Astrocyte of the spinal cord (primary cell): Measurements from ENCODE around the gene SRCAP.

Source experiments
- DNase-seq: peaks from one replicate; pipeline ENCODE4 v3.0.0; 2011; ENCODE audit warnings: low read depth, low spot score
- H3K4me3 ChIP-seq: 2 replicates; pipeline ENCODE4 v1.5.1; 2011; ENCODE audit warnings: low read depth, mild to moderate bottlenecking, low read length, moderate library complexity
- in situ Hi-C: cut with HindIII; loops from 2 replicates; pipeline ENCODE4 v1.10.0; 2017; ENCODE audit warnings: low sequenced_read_pairs
- TF ChIP-seq, protein P1 (sequence below): IDR thresholded peaks from 2 replicates; pipeline ENCODE4 v1.5.1; 2012; ENCODE audit warnings: low read depth, mild to moderate bottlenecking, low read length, inconsistent platforms

SRCAP gene

DNA sequence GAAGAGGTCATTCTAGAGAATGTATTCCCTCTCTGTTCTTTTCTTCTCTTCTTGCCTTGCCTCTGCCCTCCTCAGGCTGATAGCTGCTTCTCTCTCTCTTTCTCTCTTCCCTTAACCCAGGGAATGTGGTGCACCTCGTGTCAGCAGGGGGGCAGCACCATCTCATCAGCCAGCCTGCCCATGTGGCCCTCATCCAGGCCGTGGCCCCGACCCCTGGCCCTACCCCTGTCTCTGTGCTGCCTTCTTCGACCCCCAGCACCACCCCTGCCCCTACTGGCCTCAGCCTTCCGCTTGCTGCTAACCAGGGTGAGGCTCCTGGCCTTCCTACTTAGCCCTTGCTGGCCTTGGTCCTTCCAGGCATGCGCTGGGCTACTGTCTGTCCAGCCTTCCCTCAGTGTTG lies 23.5 kb downstream of the SRCAP start:
- TF ChIP-seq, protein P1, sequence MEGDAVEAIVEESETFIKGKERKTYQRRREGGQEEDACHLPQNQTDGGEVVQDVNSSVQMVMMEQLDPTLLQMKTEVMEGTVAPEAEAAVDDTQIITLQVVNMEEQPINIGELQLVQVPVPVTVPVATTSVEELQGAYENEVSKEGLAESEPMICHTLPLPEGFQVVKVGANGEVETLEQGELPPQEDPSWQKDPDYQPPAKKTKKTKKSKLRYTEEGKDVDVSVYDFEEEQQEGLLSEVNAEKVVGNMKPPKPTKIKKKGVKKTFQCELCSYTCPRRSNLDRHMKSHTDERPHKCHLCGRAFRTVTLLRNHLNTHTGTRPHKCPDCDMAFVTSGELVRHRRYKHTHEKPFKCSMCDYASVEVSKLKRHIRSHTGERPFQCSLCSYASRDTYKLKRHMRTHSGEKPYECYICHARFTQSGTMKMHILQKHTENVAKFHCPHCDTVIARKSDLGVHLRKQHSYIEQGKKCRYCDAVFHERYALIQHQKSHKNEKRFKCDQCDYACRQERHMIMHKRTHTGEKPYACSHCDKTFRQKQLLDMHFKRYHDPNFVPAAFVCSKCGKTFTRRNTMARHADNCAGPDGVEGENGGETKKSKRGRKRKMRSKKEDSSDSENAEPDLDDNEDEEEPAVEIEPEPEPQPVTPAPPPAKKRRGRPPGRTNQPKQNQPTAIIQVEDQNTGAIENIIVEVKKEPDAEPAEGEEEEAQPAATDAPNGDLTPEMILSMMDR = no peak
- no peak for DNase-seq
- in situ Hi-C loops = no loop called here
- H3K4me3 ChIP-seq = no peak overlapping the region

DNA sequence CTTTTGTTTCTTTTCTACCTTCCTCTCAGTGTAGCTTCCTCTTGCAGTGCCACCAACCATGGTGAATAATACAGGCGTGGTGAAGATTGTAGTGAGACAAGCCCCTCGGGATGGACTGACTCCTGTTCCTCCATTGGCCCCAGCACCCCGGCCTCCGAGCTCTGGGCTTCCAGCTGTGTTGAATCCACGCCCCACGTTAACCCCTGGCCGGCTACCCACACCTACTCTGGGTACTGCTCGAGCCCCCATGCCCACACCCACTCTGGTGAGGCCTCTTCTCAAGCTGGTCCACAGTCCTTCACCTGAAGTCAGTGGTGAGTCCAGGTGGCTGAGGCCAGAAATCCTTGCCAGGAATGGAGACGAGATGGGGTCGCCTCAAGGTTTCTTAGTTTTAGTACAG lies 23.9 kb downstream of the SRCAP start:
- in situ Hi-C loops = no loop called here
- no peak overlapping the region for H3K4me3 ChIP-seq
- no peak for DNase-seq
- TF ChIP-seq, protein P1 = no peak

DNA sequence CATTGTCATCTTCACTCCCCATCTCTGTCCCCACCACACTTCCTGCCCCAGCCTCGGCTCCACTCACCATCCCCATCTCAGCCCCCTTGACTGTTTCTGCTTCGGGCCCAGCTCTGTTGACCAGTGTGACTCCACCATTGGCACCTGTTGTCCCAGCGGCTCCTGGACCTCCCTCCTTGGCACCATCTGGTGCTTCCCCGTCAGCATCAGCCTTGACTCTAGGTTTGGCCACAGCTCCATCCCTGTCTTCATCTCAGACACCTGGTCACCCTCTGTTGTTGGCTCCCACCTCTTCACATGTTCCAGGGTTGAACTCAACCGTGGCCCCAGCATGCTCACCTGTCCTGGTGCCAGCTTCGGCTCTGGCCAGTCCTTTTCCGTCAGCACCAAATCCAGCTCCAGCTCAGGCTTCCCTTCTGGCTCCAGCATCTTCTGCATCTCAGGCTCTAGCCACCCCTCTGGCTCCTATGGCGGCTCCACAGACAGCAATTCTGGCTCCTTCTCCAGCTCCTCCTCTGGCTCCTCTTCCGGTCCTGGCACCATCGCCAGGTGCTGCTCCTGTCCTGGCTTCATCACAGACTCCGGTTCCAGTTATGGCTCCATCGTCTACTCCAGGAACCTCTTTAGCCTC lies 24.9 kb downstream of the SRCAP start:
- in situ Hi-C loops = no loop called here
- TF ChIP-seq, protein P1 = no peak
- H3K4me3 ChIP-seq = no peak overlapping the region
- no peak for DNase-seq

DNA sequence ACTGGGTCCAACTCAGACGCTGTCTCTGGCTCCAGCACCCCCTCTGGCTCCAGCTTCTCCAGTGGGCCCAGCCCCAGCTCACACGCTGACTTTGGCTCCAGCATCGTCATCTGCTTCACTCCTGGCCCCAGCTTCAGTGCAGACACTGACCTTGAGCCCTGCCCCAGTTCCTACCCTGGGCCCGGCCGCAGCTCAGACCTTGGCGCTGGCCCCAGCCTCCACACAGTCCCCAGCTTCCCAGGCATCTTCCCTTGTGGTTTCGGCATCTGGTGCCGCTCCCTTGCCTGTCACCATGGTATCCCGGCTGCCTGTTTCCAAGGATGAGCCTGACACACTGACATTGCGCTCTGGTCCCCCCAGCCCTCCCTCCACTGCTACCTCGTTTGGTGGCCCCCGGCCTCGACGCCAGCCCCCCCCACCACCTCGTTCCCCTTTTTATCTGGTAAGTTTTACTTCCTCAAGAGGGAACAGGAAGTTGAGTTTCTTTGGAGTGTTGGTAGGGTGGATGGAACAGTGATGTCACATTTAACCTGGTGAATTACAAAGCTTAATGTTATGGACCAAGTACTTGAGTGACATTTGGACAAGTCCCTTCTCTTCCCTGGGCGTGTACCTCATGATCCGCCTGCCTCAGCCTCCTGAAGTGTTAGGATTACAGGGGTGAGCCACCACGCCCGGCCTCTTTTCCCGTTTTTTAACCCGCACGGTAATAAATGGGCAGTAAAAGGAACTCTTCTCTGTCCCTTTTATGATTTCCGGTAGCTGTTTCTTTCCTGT lies 25.9 kb downstream of the SRCAP start:
- H3K4me3 ChIP-seq = no peak overlapping the region
- DNase-seq = no peak
- TF ChIP-seq, protein P1 = no peak
- in situ Hi-C loops = no loop called here

DNA sequence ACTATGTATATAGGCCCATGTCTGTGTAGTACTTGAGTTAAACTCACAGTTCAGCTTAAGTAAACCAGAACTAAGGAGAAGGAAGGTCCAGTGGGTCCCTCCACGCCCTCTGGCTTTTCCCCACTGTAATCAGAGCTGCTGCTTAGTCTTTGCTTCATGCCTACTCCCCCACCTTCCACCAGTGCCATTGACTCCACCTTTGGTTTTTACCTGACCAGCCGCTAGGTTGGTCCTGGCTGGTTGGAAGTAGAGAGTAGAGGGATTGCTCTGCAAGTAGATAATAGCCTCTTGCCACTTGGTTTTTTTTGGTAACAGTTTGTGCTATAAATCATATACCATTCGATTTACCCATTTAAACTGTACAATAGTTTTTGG lies 26.4 kb downstream of the SRCAP start:
- no peak for DNase-seq
- in situ Hi-C loops = no loop called here
- TF ChIP-seq, protein P1 = no peak
- no peak overlapping the region for H3K4me3 ChIP-seq

DNA sequence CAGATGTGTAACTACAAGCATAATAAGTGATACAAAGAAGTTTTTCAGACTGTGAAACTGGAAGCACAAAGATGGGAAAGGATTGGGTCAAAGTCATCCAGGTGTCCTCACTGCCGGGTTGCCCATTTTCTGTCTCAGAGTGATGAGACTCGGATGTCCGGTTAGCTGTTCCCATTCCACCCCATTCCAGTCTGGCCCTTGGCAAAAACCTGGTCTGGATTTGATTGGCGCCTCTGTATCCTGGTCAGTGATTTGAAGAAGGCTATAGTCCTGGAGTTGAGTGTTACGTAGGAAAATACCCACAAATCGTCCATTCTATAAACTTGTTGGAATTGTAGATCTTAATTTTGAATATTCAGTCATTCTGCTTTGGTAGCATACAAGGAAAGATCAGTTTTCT lies 29.4 kb downstream of the SRCAP start:
- TF ChIP-seq, protein P1 = no peak
- in situ Hi-C loops = no loop called here
- no peak for DNase-seq
- no peak overlapping the region for H3K4me3 ChIP-seq
